B cell (primary cell): ENCODE data around the gene PRSS38.

Source experiments
- CTCF ChIP-seq: fragments of 200-600 bp; IDR thresholded peaks from one replicate; pipeline ENCODE4 v1.8.0; 2022; ENCODE audit warnings: antibody characterized with exemption, mild to moderate bottlenecking
- EZH2 ChIP-seq: IDR thresholded peaks from 2 replicates; pipeline ENCODE4 v1.6.1; 2012; ENCODE audit warnings: borderline replicate concordance, low read depth, mild to moderate bottlenecking, moderate library complexity, low read length; ENCODE audit not compliant: insufficient read depth, poor library complexity, severe bottlenecking

DNA sequence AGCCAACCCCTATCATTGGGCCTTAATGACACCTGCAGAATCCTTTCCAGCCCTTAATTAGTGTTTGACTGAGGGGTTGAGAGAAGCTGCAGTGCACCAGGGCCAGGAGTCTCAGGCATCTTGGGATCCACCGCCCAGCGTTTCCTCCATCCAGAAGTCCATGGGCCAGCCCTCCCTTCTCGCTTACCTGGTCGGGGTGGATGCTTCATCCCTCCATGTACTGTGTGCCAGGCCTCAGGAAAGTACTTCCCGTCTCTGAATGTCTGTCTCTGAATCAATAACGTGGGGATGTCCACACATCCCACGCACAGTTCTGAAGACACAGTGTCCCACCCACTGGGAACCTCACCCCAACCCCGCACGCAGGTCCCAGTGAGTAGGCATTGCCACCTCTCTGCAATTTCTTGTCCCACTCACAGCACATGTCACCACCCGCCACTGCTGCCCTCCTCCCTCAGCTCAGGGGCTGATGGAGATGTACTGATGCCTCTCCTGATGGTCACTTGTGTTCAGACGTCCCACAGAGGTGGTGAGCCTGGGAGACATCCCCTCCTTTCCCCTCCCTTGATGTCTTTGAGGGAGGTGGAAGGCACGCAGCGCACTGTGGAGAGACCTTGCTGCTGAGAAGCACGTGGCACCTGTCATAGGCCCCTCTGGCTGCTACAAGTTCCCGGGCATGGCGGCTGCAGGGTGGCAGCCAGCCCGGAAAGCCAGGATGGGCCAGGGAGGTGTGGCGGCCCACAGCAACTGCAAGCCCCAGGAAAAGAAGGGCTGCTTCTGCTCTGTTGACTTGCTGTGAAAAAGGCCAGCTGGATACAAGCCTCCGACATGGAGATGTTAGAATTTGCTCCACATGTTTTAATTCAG is 29.4 kb upstream of the PRSS38 start:
- TF ChIP-seq CTCF (no peak), EZH2 (no peak)
